GM10248 (cell line): ENCODE data around the gene CD200R1.

Source experiments
- CTCF ChIA-PET: fragments of 300-600 bp; sonication (Branson Sonifier 250); formaldehyde crosslinking; extraction: SDS; loops from one replicate; lab custom pipeline; 2021; ENCODE audit warnings: antibody characterized with exemption; lab: Yijun Ruan, JAX
- POLR2A ChIA-PET: fragments of 350-650 bp; sonication (Branson Sonifier 250); formaldehyde crosslinking; extraction: SDS; loops from one replicate; lab custom pipeline; 2020; ENCODE audit warnings: antibody characterized with exemption; lab: Yijun Ruan, JAX
- DNase-seq: peaks from one replicate; pipeline ENCODE4 v3.0.0; 2012; ENCODE audit errors: extremely low spot score
- CTCF ChIP-seq: IDR thresholded peaks from 2 replicates; pipeline ENCODE4 v1.5.1; 2012; ENCODE audit warnings: mild to moderate bottlenecking, low read depth; ENCODE audit errors: extremely low read depth, missing control alignments, control extremely low read depth

CD200R1 gene

GRCh38 chr3:112990672-112991602, 16.0 kb upstream of the CD200R1 start, which contains the start of gene GTPBP8:
GTPBP8 (plus strand) TSS chr3:112990984; CDS start chr3:112991000, 16 bp downstream.
- TF ChIP-seq CTCF = no peak
- DNase-seq = peak; percentile 85
- CTCF ChIA-PET = interaction anchor here (0.9 to 3.9 kb wide), 11 partner anchors 10 to 411 kb away, joined by 3 to 30 read pairs (median 4); partner anchors contain the start of gene CD200R1
- POLR2A ChIA-PET = no interaction called here

- POLR2A ChIA-PET = no interaction called here
- no peak for TF ChIP-seq CTCF
- DNase-seq = no peak
- CTCF ChIA-PET = interaction anchor here (0.8 to 2.5 kb wide), 8 partner anchors 9 to 1303 kb away, joined by 3 to 18 read pairs (median 6); partner anchors contain the start of gene CD200R1
Measured at GRCh38 chr3:112987710-112988334, 12.9 kb upstream of the CD200R1 start.

GRCh38 chr3:112984485-112984884, 9.6 kb upstream of the CD200R1 start:
- DNase-seq = no peak
- CTCF ChIA-PET = interaction anchor here (0.9 to 3.2 kb wide), 5 partner anchors 118 to 402 kb away, joined by 3 to 16 read pairs (median 3); no protein-coding TSS in a partner anchor

GRCh38 chr3:112982710-112983109, 7.8 kb upstream of the CD200R1 start:
- CTCF ChIA-PET = interaction anchor here (1.0 to 4.7 kb wide), 5 partner anchors 10 to 340 kb away, joined by 3 to 79 read pairs (median 16); no protein-coding TSS in a partner anchor

More at GRCh38 chr3:112984485-112984884, 9.6 kb upstream of the CD200R1 start:
- POLR2A ChIA-PET = no interaction called here
- TF ChIP-seq CTCF = no peak

GRCh38 chr3:112980080-112980479, 5.2 kb upstream of the CD200R1 start:
- no peak for TF ChIP-seq CTCF
- no peak for DNase-seq
- ChIA-PET POLR2A (no interaction called here), CTCF (interaction anchor here (0.9 to 4.7 kb wide), 23 partner anchors 8 to 401 kb away, joined by 3 to 79 read pairs (median 4); partner anchors contain the start of gene GTPBP8)

More at GRCh38 chr3:112982710-112983109, 7.8 kb upstream of the CD200R1 start:
- POLR2A ChIA-PET = no interaction called here
- no peak for TF ChIP-seq CTCF
- DNase-seq = no peak
